ENCODE measurements around the gene ETV6.

GRCh38 chr12:11758510-11759493 lies 109.3 kb downstream of the ETV6 start:
- TF ChIP-seq CTCF (IDR thresholded peaks at IDR 0.05) (no peak), POLR2A (IDR thresholded peaks at IDR 0.05) (no peak)

Measured in lower leg skin (tissue), 3 donors.